ENCODE measurements around the gene ARL10.

Gene ARL10, protein sequence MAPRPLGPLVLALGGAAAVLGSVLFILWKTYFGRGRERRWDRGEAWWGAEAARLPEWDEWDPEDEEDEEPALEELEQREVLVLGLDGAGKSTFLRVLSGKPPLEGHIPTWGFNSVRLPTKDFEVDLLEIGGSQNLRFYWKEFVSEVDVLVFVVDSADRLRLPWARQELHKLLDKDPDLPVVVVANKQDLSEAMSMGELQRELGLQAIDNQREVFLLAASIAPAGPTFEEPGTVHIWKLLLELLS

DNA sequence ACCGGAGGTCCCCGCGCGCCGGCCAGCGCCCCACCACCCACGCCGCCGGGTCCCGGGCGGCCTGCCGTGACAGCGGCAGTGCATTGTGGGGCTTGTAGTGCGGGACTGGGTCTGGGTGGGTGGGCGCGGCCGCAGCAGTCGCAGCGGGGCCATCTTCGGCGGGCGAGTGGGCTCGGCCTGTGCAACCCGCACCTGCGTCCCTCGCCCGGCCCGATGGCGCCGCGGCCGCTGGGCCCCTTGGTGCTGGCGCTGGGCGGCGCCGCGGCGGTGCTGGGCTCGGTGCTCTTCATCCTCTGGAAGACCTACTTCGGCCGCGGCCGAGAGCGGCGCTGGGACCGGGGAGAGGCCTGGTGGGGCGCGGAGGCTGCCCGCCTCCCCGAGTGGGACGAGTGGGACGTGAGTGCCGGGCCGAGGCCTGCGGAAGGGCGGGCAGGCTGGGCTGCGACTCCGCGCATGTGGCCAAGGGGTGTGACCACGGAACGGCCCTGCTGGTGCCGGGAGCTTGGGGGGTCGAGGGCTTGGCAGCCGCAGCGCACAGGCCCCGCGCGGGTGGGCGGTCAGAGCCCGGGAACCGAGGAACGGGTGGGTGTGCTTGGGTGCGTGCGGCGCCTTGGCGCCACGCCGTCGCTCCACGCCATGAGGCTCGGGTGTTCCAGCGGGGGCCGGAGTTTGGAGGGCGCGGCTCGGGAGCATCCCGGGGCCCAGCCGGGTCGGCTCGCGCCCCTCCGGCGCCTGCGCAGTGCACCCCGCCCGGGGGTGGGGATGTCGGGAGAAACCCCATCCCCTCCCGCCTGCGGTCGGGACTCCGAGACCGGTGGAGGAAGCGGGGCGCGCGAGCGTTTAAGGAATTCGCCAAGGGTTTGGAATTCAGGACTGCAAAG, at the start of gene ARL10:
TSS of gene ARL10 (plus strand) at position 137 of the 881 bp plus-strand sequence. CDS start at position 214, 77 bp downstream.
- Histone ChIP-seq H3K9me3 (ENCODE audit: control insufficient read depth, low read length) (no peaks in the 10 kb centered on the region), H3K9ac (ENCODE audit: low read length) (peak within 1 kb of the TSS; percentile 89), H3K4me1 (ENCODE audit: control insufficient read depth, insufficient read depth, low read length) (peaks cover 13% of the 10 kb centered on the region), H3K36me3 (ENCODE audit: control insufficient read depth, insufficient read depth, low read length, severe bottlenecking) (peaks cover 4% of the 10 kb centered on the region), H3K4me3 (ENCODE audit: low read length) (peak within 1 kb of the TSS; percentile 89), H3K27me3 (replicated peaks; ENCODE audit: control insufficient read depth, insufficient read depth, low read length) (no peaks in the 10 kb centered on the region)
- peak; percentile 84 for DNase-seq (ENCODE audit: low read depth)

DNA sequence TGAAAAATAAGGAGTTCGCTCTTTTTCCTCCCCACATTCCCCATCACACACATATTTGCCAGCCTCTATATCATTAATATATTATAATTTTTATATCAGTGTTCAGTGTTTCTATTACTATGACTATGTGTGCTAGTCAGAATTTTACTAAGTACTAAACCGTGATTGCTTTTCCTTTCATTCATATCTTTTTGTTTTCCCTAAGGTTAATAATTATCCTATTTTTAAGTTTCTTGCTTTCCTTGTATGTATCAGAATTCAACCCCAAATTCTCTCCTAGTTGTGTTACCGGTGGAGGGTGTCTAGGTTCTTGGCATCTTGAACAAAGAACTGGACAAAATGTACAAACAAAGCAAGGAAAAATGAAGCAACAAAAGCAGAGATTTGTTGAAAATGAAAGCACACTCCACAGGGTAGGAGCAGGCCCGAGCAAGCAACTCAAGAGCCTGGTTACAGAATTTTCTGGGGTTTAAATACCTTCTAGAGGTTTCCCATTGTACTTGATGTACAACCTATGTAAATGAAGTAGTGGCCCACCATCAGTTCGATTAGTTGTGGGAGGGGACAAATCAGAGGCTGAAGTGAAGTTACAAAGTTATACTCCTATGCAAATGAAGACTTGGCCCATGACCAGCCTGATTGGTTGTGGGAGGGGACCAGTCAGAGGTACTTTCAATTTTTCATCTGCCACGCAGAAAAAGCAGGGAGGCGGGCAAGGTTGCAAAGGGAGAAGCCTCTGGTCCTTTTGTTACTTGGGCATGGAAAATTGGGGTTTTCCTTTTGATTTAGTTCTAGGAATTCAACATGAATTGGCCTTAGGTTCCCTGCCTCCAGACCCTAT, 47.5 kb upstream of the ARL10 start:
- peaks cover 26% of the 10 kb centered on the region for H3K36me3 ChIP-seq (ENCODE audit: control insufficient read depth, insufficient read depth, low read length, severe bottlenecking)
- DNase-seq (ENCODE audit: low read depth): no peak
- no peak overlapping the region for H3K4me3 ChIP-seq (ENCODE audit: low read length)

DNA sequence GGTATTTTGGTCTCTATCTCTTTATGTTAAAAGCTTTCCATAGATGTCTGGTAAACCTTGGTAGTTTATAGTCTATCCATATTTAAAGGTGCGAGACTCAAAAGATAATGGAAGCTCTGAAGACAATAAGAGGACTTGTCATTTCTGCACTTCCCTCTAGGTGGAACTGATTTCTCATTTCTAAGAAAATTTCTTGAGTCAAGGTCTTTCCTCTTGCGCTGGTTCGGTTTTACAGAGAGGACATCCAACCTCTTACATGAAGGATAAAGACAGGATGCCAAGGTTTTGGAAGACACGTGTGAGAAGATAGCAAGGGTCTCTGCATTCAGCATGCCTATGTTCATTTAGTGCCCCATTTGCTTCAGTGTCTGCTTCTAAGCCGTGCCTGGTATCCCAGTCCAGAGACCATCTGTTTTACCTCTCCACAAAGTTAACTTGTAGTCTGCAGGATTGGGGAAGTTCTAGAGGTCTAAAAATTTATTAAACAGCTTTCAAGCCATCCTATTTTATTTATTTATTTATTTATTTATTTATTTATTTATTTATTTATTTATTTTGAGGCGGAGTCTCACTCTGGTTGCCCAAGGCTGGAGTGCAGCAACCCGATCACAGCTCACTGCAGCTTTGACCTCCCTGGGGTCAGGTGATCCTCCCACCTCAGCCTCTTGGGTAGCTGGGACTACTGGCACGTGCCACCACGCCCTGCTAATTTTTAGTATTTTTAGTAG, 45.3 kb upstream of the ARL10 start:
- no peaks in the 10 kb centered on the region for H3K4me1 ChIP-seq (ENCODE audit: control insufficient read depth, insufficient read depth, low read length)
- peak; percentile 3 for DNase-seq (ENCODE audit: low read depth)
- no peak overlapping the region for H3K4me3 ChIP-seq (ENCODE audit: low read length)
- H3K36me3 ChIP-seq (ENCODE audit: control insufficient read depth, insufficient read depth, low read length, severe bottlenecking): peaks cover 29% of the 10 kb centered on the region
- no peak overlapping the region for H3K9ac ChIP-seq (ENCODE audit: low read length)
- no peaks in the 10 kb centered on the region for H3K9me3 ChIP-seq (ENCODE audit: control insufficient read depth, low read length)
- H3K27me3 ChIP-seq (replicated peaks; ENCODE audit: control insufficient read depth, insufficient read depth, low read length): no peaks in the 10 kb centered on the region

More for the DNA sequence above, 47.5 kb upstream of the ARL10 start:
- no peaks in the 10 kb centered on the region for H3K27me3 ChIP-seq (replicated peaks; ENCODE audit: control insufficient read depth, insufficient read depth, low read length)
- H3K9me3 ChIP-seq (ENCODE audit: control insufficient read depth, low read length): no peaks in the 10 kb centered on the region
- no peak overlapping the region for H3K9ac ChIP-seq (ENCODE audit: low read length)
- no peaks in the 10 kb centered on the region for H3K4me1 ChIP-seq (ENCODE audit: control insufficient read depth, insufficient read depth, low read length)

DNA sequence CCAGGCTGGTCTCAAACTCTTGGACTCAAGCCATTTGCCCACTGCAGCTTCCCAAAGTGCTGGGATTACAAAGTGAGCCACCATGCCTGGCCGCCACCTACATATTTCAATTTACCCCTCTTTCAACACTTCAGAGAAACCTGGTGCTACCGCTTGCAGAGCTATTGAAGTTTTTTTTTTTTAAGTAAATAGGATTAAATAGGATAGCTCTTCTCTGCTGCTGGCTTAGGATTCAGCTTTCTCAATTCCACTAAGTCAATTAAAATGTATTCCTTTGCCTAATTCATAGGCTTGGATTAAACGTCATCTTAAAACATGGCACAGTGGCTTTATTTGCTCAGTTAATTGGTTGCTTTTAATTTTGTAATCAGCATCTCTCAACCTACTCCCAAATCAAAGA, 44.7 kb upstream of the ARL10 start:
- Histone ChIP-seq H3K4me3 (ENCODE audit: low read length) (no peak overlapping the region), H3K9ac (ENCODE audit: low read length) (no peak overlapping the region), H3K27me3 (replicated peaks; ENCODE audit: control insufficient read depth, insufficient read depth, low read length) (no peaks in the 10 kb centered on the region), H3K36me3 (ENCODE audit: control insufficient read depth, insufficient read depth, low read length, severe bottlenecking) (peaks cover 23% of the 10 kb centered on the region), H3K4me1 (ENCODE audit: control insufficient read depth, insufficient read depth, low read length) (no peaks in the 10 kb centered on the region), H3K9me3 (ENCODE audit: control insufficient read depth, low read length) (no peaks in the 10 kb centered on the region)
- no peak for DNase-seq (ENCODE audit: low read depth)

DNA sequence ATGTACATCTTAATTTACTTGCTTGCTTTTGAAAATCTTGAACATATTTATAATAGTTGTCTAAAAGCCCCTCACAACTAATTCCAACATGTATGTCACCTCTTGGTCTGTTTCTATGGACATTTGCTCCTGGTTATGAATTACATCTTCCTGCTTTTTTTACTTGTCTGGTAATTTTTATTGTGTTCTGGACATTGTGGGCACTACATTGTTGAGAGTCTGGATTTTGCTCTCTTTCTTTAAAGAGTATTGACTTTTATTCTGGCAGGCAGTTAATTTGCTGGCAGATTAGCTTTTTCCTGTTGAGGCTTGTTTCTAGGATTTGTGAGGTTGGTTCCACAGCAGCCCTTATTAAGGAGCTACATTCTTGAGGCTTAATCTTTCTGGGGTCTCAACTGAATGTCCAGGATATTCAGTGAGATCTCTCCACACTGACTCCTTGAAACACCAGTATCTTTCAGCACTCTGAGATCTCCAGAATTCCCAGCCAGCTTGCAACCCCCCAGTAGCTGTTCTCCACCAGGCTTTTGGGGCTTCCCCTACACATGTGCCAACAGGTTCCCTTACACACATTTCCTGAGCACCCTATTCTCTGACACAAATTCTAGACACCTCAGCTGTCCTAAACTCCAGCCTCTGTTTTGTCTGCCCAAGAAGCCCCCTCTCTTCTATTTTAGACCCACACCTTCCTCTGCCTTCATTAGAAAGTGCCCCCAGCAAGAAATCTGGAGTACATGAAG, 31.1 kb upstream of the ARL10 start:
- Histone ChIP-seq H3K9me3 (ENCODE audit: control insufficient read depth, low read length) (peaks cover 4% of the 10 kb centered on the region), H3K27me3 (replicated peaks; ENCODE audit: control insufficient read depth, insufficient read depth, low read length) (no peaks in the 10 kb centered on the region), H3K9ac (ENCODE audit: low read length) (no peak overlapping the region), H3K4me3 (ENCODE audit: low read length) (no peak overlapping the region), H3K4me1 (ENCODE audit: control insufficient read depth, insufficient read depth, low read length) (peaks cover 4% of the 10 kb centered on the region), H3K36me3 (ENCODE audit: control insufficient read depth, insufficient read depth, low read length, severe bottlenecking) (peaks cover 21% of the 10 kb centered on the region)
- no peak for DNase-seq (ENCODE audit: low read depth)

DNA sequence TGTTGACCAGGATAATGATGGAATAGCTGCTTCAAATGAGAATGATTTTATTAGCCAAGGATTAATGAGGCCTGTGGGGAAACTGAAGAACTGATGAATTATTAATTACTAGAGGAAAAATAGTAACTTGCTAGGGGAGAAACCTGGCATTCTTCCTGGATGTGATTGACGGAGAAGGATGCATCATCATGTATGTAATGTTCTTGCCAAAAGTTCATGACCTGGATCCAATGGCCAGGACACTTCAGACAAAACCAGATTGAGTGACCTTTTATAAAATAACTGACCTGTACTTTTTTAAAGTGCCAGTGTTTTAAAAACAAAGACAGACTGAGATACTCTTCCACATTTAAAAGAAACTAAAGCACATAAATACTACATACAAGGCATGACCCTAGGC, 27.4 kb upstream of the ARL10 start:
- Histone ChIP-seq H3K27me3 (replicated peaks; ENCODE audit: control insufficient read depth, insufficient read depth, low read length) (no peaks in the 10 kb centered on the region), H3K36me3 (ENCODE audit: control insufficient read depth, insufficient read depth, low read length, severe bottlenecking) (peaks cover 25% of the 10 kb centered on the region), H3K4me3 (ENCODE audit: low read length) (no peak overlapping the region), H3K4me1 (ENCODE audit: control insufficient read depth, insufficient read depth, low read length) (no peaks in the 10 kb centered on the region), H3K9ac (ENCODE audit: low read length) (no peak overlapping the region), H3K9me3 (ENCODE audit: control insufficient read depth, low read length) (peaks cover 4% of the 10 kb centered on the region)
- DNase-seq (ENCODE audit: low read depth): no peak

DNA sequence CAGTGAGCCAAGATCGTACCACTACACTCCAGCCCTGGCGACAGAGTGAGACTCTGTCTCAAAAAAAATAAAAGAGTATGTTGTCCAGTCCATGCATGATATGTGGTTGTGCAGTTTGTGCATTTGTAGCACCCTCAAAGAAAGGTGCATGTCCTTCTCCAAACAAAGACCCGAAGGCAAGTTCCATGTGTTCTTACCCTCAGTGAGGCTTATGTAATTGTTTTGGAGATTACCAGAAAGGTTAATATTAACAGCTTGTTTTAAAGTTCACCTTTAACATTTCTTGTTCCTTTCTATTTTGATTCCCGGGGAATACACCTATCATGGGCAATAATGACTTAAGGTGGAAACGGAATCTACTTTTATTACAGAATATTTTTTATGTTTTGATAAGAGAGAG, 26.0 kb upstream of the ARL10 start:
- no peak overlapping the region for H3K9ac ChIP-seq (ENCODE audit: low read length)
- DNase-seq (ENCODE audit: low read depth): no peak
- H3K4me1 ChIP-seq (ENCODE audit: control insufficient read depth, insufficient read depth, low read length): no peaks in the 10 kb centered on the region
- no peak overlapping the region for H3K4me3 ChIP-seq (ENCODE audit: low read length)
- H3K27me3 ChIP-seq (replicated peaks; ENCODE audit: control insufficient read depth, insufficient read depth, low read length): no peaks in the 10 kb centered on the region
- peaks cover 25% of the 10 kb centered on the region for H3K36me3 ChIP-seq (ENCODE audit: control insufficient read depth, insufficient read depth, low read length, severe bottlenecking)
- peaks cover under 1% of the 10 kb centered on the region for H3K9me3 ChIP-seq (ENCODE audit: control insufficient read depth, low read length)

DNA sequence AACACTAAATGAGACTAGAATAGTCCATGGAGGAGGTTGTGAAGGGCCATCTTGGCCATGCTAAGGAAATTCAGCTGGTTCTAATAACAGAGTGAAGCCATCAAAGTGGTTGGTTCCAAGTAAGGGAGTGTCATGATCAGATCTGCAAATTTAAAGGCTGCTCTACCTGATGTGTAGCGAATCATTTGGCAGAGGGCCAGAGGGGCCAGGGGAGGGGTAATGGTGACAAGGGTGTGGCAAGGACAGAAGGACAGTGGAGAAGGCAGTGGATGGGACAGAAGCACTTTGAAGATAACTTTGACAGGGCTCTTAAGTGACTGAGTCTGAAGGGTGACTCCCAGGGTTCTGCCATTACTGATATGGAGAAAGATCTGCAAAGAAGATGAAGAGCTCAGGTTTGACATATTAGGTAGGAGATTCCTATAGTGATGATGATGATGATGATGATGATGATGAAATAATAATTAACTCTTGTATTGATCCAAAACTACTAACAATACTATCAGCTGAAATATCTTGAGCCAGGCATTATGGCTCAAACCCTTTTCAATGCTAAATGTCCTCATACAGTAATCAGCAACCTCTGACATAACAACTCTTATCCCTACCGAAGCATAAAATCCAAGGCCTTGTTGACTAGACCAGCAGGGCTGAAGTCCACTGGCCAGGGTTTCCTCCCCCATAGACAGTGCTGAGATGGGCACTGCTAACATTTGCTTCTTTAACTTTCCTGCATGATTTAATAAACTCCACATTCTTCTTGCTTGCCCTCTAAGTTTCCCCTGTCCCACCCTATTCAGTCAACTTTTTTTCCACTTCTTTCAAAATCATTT, 23.7 kb upstream of the ARL10 start:
- H3K9ac ChIP-seq (ENCODE audit: low read length): no peak overlapping the region
- H3K9me3 ChIP-seq (ENCODE audit: control insufficient read depth, low read length): no peaks in the 10 kb centered on the region
- no peaks in the 10 kb centered on the region for H3K4me1 ChIP-seq (ENCODE audit: control insufficient read depth, insufficient read depth, low read length)
- H3K36me3 ChIP-seq (ENCODE audit: control insufficient read depth, insufficient read depth, low read length, severe bottlenecking): peaks cover 43% of the 10 kb centered on the region
- no peak overlapping the region for H3K4me3 ChIP-seq (ENCODE audit: low read length)
- no peak for DNase-seq (ENCODE audit: low read depth)
- no peaks in the 10 kb centered on the region for H3K27me3 ChIP-seq (replicated peaks; ENCODE audit: control insufficient read depth, insufficient read depth, low read length)

DNA sequence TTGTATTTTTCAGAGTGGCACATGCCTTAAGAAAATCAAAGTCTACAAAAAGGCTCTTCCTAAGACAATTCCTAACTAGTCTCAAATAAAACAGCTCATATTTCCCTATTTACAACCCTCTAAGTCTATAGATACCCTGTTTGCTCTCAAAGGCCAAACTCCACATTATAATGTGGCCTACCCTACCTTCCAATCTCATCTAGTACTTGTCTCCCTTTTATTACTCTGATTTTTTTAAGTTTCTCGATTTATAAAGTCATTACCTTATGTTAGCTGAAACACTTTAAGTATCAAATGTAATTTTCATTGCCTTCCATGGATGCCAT, 23.2 kb upstream of the ARL10 start:
- Histone ChIP-seq H3K9ac (ENCODE audit: low read length) (no peak overlapping the region), H3K36me3 (ENCODE audit: control insufficient read depth, insufficient read depth, low read length, severe bottlenecking) (peaks cover 43% of the 10 kb centered on the region), H3K4me3 (ENCODE audit: low read length) (no peak overlapping the region), H3K4me1 (ENCODE audit: control insufficient read depth, insufficient read depth, low read length) (no peaks in the 10 kb centered on the region), H3K27me3 (replicated peaks; ENCODE audit: control insufficient read depth, insufficient read depth, low read length) (no peaks in the 10 kb centered on the region), H3K9me3 (ENCODE audit: control insufficient read depth, low read length) (no peaks in the 10 kb centered on the region)
- no peak for DNase-seq (ENCODE audit: low read depth)
